Small intestine (tissue), 7 donors: ENCODE measurements around the gene ART1. TPM values are rescaled to one million over a fixed set of nuclear protein-coding genes. Genes with fewer than 3 reads are reported as not detected.

Experiments
- DNase-seq, 2 donors: peaks; one replicate each; pipeline versions ENCODE4 v3.0.0 to v3.0.0-alpha.2; 2013
- FAIRE-seq: peaks from 2 replicates; lab custom pipeline; 2012; peaks lifted over from hg19 to GRCh38; lab: Jason Lieb, UNC
- H3K27ac ChIP-seq, 3 donors: one replicate each; pipeline ENCODE4 v1.5.1; 2013; ENCODE audit warnings: low read length in 2 of 3, mild to moderate bottlenecking in 2 of 3, control low read depth in 1 of 3, inconsistent platforms in 1 of 3, low read depth in 1 of 3, moderate library complexity in 1 of 3
- H3K27me3 ChIP-seq, 3 donors: one replicate each; pipeline ENCODE4 v1.6.1; 2013; ENCODE audit warnings: low read length in 3 of 3, inconsistent platforms in 1 of 3; ENCODE audit not compliant: control insufficient read depth in 3 of 3, insufficient read depth in 3 of 3
- H3K36me3 ChIP-seq, 3 donors: one replicate each; pipeline ENCODE4 v1.6.1; 2013; ENCODE audit warnings: low read length in 3 of 3, inconsistent platforms in 1 of 3, low read depth in 1 of 3, mild to moderate bottlenecking in 1 of 3, moderate library complexity in 1 of 3; ENCODE audit not compliant: control insufficient read depth in 3 of 3, insufficient read depth in 2 of 3
- H3K4me1 ChIP-seq, 3 donors: one replicate each; pipeline ENCODE4 v1.6.1; 2013; ENCODE audit warnings: low read length in 2 of 3, inconsistent platforms in 1 of 3, low read depth in 1 of 3, mild to moderate bottlenecking in 1 of 3, moderate library complexity in 1 of 3; ENCODE audit not compliant: control insufficient read depth in 3 of 3, insufficient read depth in 2 of 3
- H3K4me3 ChIP-seq, 3 donors: one replicate each; pipeline ENCODE4 v1.5.1; 2013; ENCODE audit warnings: low read length in 3 of 3, control low read depth in 1 of 3, inconsistent platforms in 1 of 3, low read depth in 1 of 3, mild to moderate bottlenecking in 1 of 3, moderate library complexity in 1 of 3
- H3K9me3 ChIP-seq, 2 donors: one replicate each; pipeline ENCODE4 v1.6.1; 2013; ENCODE audit warnings: low read depth in 1 of 2, low read length in 1 of 2; ENCODE audit not compliant: control insufficient read depth in 2 of 2, insufficient read depth in 1 of 2
- WGBS, 3 donors: extraction: QIAGEN DNeasy Blood & Tissue Kit; methylation state at CpG; one replicate each; pipeline ENCODE4 v1.1.7; 2013; 5-methylcytosine and 5-hydroxymethylcytosine counted together
- polyA plus RNA-seq, 4 donors: library from polyadenylated mRNA; stranded (reverse) in 3 of 4; unstranded in 1 of 4; fragments of 200-250 nt in 3 of 4; fragments of 120-200 nt in 1 of 4; gene quantifications; one replicate each; pipeline versions ENCODE4 v1.2.1 to v1.2.3, GENCODE V29; 2013
- donor health status: healthy with polysubstance abuse.
- donor health status: control.
- donor health status: control.
- donor health status: Bipolar disorder and iron deficiency.
- donor health status: healthy.

ART1 gene
- polyA plus RNA-seq, 4 donors, result 0.04 TPM; not detected in 3

- 64 to 82% (median 73%) methylated on average over 3 of the region's 3 CpGs for WGBS, 3 donors
- Histone ChIP-seq H3K27me3 (peaks cover 0 to 2% (median 0%) of the 10 kb centered on the region in 3 donors), H3K9me3 (peaks cover 0 to 2% of the 10 kb centered on the region in 2 donors), H3K36me3 (no peaks in the 10 kb centered on the region), H3K4me3 (no peak overlapping the region), H3K4me1 (peaks cover 0 to 2% (median 0%) of the 10 kb centered on the region in 3 donors), H3K27ac (no peak overlapping the region)
- no peak for FAIRE-seq
- no peak for DNase-seq
Observed at GRCh38 chr11:3611976-3612678, 32.8 kb upstream of the ART1 start.

- FAIRE-seq, result no peak
Observed at GRCh38 chr11:3613998-3614741, 30.8 kb upstream of the ART1 start.

GRCh38 chr11:3614742-3615171 is 30.2 kb upstream of the ART1 start:
- no peak overlapping the region for H3K27ac ChIP-seq
- DNase-seq, result no peak
- no peak overlapping the region for H3K4me3 ChIP-seq
- H3K9me3 ChIP-seq, result peaks cover 0 to 2% of the 10 kb centered on the region in 2 donors
- H3K36me3 ChIP-seq, result no peaks in the 10 kb centered on the region
- peaks cover 0 to 2% (median 0%) of the 10 kb centered on the region in 3 donors for H3K27me3 ChIP-seq
- no peak for FAIRE-seq
- H3K4me1 ChIP-seq, result no peaks in the 10 kb centered on the region
- 65 to 75% (median 68%) methylated on average over 5 of the region's 5 CpGs for WGBS, 3 donors

More at GRCh38 chr11:3613998-3614741, 30.8 kb upstream of the ART1 start:
- Histone ChIP-seq H3K36me3 (no peaks in the 10 kb centered on the region), H3K9me3 (peaks cover 0 to 2% of the 10 kb centered on the region in 2 donors), H3K4me1 (no peaks in the 10 kb centered on the region), H3K4me3 (no peak overlapping the region), H3K27ac (no peak overlapping the region), H3K27me3 (peaks cover 0 to 2% (median 0%) of the 10 kb centered on the region in 3 donors)
- DNase-seq, result no peak
- 63 to 75% (median 72%) methylated on average over 10 of the region's 10 CpGs for WGBS, 3 donors

- no peaks in the 10 kb centered on the region for H3K4me1 ChIP-seq
- WGBS, 3 donors, result 83 to 86% (median 84%) methylated on average over 6 of the region's 6 CpGs
- H3K36me3 ChIP-seq, result no peaks in the 10 kb centered on the region
- no peak overlapping the region for H3K4me3 ChIP-seq
- peaks cover 0 to 2% of the 10 kb centered on the region in 2 donors for H3K9me3 ChIP-seq
- peaks cover 0 to 2% (median 0%) of the 10 kb centered on the region in 3 donors for H3K27me3 ChIP-seq
- no peak overlapping the region for H3K27ac ChIP-seq
- FAIRE-seq, result no peak
- no peak for DNase-seq
Observed at GRCh38 chr11:3615998-3616397, 28.9 kb upstream of the ART1 start.

GRCh38 chr11:3616721-3617460 is 28.0 kb upstream of the ART1 start:
- H3K4me3 ChIP-seq, result no peak overlapping the region
- H3K27me3 ChIP-seq, result peaks cover 0 to 2% (median 0%) of the 10 kb centered on the region in 3 donors
- H3K4me1 ChIP-seq, result no peaks in the 10 kb centered on the region
- no peak for FAIRE-seq
- H3K9me3 ChIP-seq, result peaks cover 0 to 2% of the 10 kb centered on the region in 2 donors
- DNase-seq, result no peak
- H3K27ac ChIP-seq, result no peak overlapping the region
- 75 to 79% (median 76%) methylated on average over 25 of the region's 25 CpGs for WGBS, 3 donors
- H3K36me3 ChIP-seq, result no peaks in the 10 kb centered on the region

GRCh38 chr11:3617990-3618389 is 26.9 kb upstream of the ART1 start:
- 75 to 89% (median 79%) methylated on average over 8 of the region's 8 CpGs for WGBS, 3 donors
- DNase-seq (no peak), FAIRE-seq (no peak)
- Histone ChIP-seq H3K27ac (no peak overlapping the region), H3K9me3 (peaks cover 0 to 2% of the 10 kb centered on the region in 2 donors), H3K4me1 (no peaks in the 10 kb centered on the region), H3K27me3 (peaks cover 0 to 2% (median 0%) of the 10 kb centered on the region in 3 donors), H3K4me3 (no peak overlapping the region), H3K36me3 (no peaks in the 10 kb centered on the region)

- Histone ChIP-seq H3K36me3 (no peaks in the 10 kb centered on the region), H3K27me3 (no peaks in the 10 kb centered on the region), H3K4me3 (no peak overlapping the region), H3K27ac (no peak overlapping the region), H3K9me3 (no peaks in the 10 kb centered on the region), H3K4me1 (peaks cover 0 to 3% (median 0%) of the 10 kb centered on the region in 3 donors)
- DNase-seq, result no peak
- WGBS, 3 donors, result 71 to 76% (median 75%) methylated on average over 4 of the region's 4 CpGs
- FAIRE-seq, result no peak
Observed at GRCh38 chr11:3622521-3622920, 22.4 kb upstream of the ART1 start.

- no peaks in the 10 kb centered on the region for H3K9me3 ChIP-seq
- no peak overlapping the region for H3K27ac ChIP-seq
- no peaks in the 10 kb centered on the region for H3K27me3 ChIP-seq
- no peaks in the 10 kb centered on the region for H3K36me3 ChIP-seq
- 86 to 92% (median 91%) methylated on average over 5 of the region's 5 CpGs for WGBS, 3 donors
- DNase-seq (no peak), FAIRE-seq (no peak)
- peaks cover 0 to 3% (median 0%) of the 10 kb centered on the region in 3 donors for H3K4me1 ChIP-seq
- no peak overlapping the region for H3K4me3 ChIP-seq
Observed at GRCh38 chr11:3623121-3623520, 21.8 kb upstream of the ART1 start.
